ENCODE data around the gene CDC42BPB.

Gene CDC42BPB

GRCh38 chr14:103016071-103016470, 41.3 kb downstream of the CDC42BPB start:
- TF ChIP-seq CTCF (IDR thresholded peaks at IDR 0.05; ENCODE audit: low read depth, low read length), result no peak
- H3K4me3 ChIP-seq (ENCODE audit: low read depth, low read length), result no peak overlapping the region

- TF ChIP-seq CTCF (IDR thresholded peaks at IDR 0.05; ENCODE audit: low read depth, low read length), result no peak
These were observed 41.9 kb downstream of the CDC42BPB start for GRCh38 chr14:103015426-103015825.

GRCh38 chr14:103014466-103015228, 42.7 kb downstream of the CDC42BPB start:
- H3K4me3 ChIP-seq (ENCODE audit: low read depth, low read length), result no peak overlapping the region
- TF ChIP-seq CTCF (IDR thresholded peaks at IDR 0.05; ENCODE audit: low read depth, low read length), result no peak

More at GRCh38 chr14:103015426-103015825, 41.9 kb downstream of the CDC42BPB start:
- no peak overlapping the region for H3K4me3 ChIP-seq (ENCODE audit: low read depth, low read length)

GRCh38 chr14:103013028-103013427, 44.3 kb downstream of the CDC42BPB start:
- no peak for TF ChIP-seq CTCF (IDR thresholded peaks at IDR 0.05; ENCODE audit: low read depth, low read length)
- H3K4me3 ChIP-seq (ENCODE audit: low read depth, low read length), result no peak overlapping the region

GRCh38 chr14:103009559-103009958, 47.8 kb downstream of the CDC42BPB start:
- no peak for TF ChIP-seq CTCF (IDR thresholded peaks at IDR 0.05; ENCODE audit: low read depth, low read length)
- no peak overlapping the region for H3K4me3 ChIP-seq (ENCODE audit: low read depth, low read length)

GRCh38 chr14:103008768-103009357, 48.5 kb downstream of the CDC42BPB start:
- no peak for TF ChIP-seq CTCF (IDR thresholded peaks at IDR 0.05; ENCODE audit: low read depth, low read length)
- no peak overlapping the region for H3K4me3 ChIP-seq (ENCODE audit: low read depth, low read length)

GRCh38 chr14:103008126-103008525, 49.2 kb downstream of the CDC42BPB start:
- no peak for TF ChIP-seq CTCF (IDR thresholded peaks at IDR 0.05; ENCODE audit: low read depth, low read length)

More at GRCh38 chr14:103008126-103008525, 49.2 kb downstream of the CDC42BPB start:
- H3K4me3 ChIP-seq (ENCODE audit: low read depth, low read length), result no peak overlapping the region

Data from WI38 (cell line).